MCF 10A (cell line): ENCODE results near the gene HECTD3. TPM values are rescaled to one million over a fixed set of nuclear protein-coding genes. Genes with fewer than 3 reads are reported as not detected.
A peak's percentile ranks its signal among the peaks of the same experiment; 100 is the strongest.

ENCODE experiments used
- BruUV-seq: library from RNA; stranded (reverse); fragments of 400-500 nt; replicated peaks from 2 replicates; lab custom pipeline; 2021; lab: Mats Ljungman, UMichigan
- CTCF ChIA-PET: fragments of 300-600 bp; sonication (Branson Sonifier 250); formaldehyde crosslinking; extraction: SDS; loops from one replicate; lab custom pipeline; 2021; ENCODE audit warnings: antibody characterized with exemption, inconsistent platforms; lab: Yijun Ruan, JAX
- POLR2A ChIA-PET: fragments of 300-600, 350-650 bp; sonication (Branson Sonifier 250); formaldehyde crosslinking; extraction: SDS; loops from one replicate; lab custom pipeline; 2020; ENCODE audit warnings: antibody characterized with exemption, inconsistent platforms; lab: Yijun Ruan, JAX
- DNase-seq: peaks from one replicate; pipeline ENCODE4 v3.0.0-alpha.2; 2018; ENCODE audit not compliant: unreplicated experiment
- H3K27ac Mint-ChIP-seq: one replicate; pipeline ENCODE4 v1.8.0; 2022; ENCODE audit warnings: mild to moderate bottlenecking, low read depth, mixed read lengths; ENCODE audit not compliant: unreplicated experiment
- H3K27me3 Mint-ChIP-seq: one replicate; pipeline ENCODE4 v1.8.0; 2022; ENCODE audit warnings: mixed read lengths; ENCODE audit not compliant: insufficient read depth, unreplicated experiment
- H3K36me3 Mint-ChIP-seq: one replicate; pipeline ENCODE4 v1.8.0; 2022; ENCODE audit warnings: mild to moderate bottlenecking, moderate library complexity, mixed read lengths; ENCODE audit not compliant: insufficient read depth, unreplicated experiment
- H3K4me1 Mint-ChIP-seq: one replicate; pipeline ENCODE4 v1.8.0; 2022; ENCODE audit warnings: mixed read lengths; ENCODE audit not compliant: insufficient read depth, unreplicated experiment
- H3K4me3 Mint-ChIP-seq: one replicate; pipeline ENCODE4 v1.8.0; 2022; ENCODE audit warnings: mild to moderate bottlenecking, moderate library complexity, mixed read lengths; ENCODE audit not compliant: unreplicated experiment
- H3K9me3 Mint-ChIP-seq: one replicate; pipeline ENCODE4 v1.8.0; 2022; ENCODE audit warnings: mixed read lengths; ENCODE audit not compliant: unreplicated experiment
- intact Hi-C: fragments of 100-400 bp; cut with micrococcal nuclease; formaldehyde crosslinking; loops from 2 replicates; pipeline ENCODE4 v1.14.1; 2022
- total RNA-seq: library from RNA; stranded (reverse); gene quantifications from 2 replicates; pipeline ENCODE4 v1.2.3, GENCODE V29; 2022
- TF ChIP-seq, protein P1 (sequence below): fragments of 200-600 bp; IDR thresholded peaks from one replicate; pipeline ENCODE4 v1.8.0; 2022; ENCODE audit warnings: antibody characterized with exemption, mild to moderate bottlenecking; ENCODE audit not compliant: unreplicated experiment

The HECTD3 gene
- total RNA-seq, 1 experiment from 2014 or later = 20.2 TPM

DNA sequence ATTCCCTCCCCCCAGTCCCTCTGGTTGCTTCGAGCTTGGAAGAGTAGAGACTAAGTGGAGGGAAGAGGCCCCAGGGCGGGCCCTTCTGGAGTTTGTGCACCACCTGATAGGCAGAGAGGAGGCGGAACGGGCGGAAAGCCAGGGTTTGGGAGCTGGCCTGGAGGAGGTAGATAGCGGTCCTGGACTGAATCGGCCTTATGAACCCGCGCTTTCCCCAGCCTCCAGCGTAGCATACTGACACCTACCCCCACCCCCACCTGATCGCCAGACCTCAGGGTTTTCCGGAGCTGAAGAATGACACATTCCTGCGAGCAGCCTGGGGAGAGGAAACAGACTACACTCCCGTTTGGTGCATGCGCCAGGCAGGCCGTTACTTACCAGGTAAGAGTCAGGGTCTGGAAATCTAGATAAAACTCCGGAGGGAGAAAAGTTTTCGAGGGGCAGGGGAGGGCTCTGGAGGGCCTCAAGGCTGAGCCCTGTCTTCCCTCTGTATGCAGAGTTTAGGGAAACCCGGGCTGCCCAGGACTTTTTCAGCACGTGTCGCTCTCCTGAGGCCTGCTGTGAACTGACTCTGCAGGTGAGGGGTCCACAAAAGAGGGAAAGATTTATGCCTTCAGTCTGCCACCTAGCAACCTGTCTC is 1.6 kb upstream of the HECTD3 start:
- Mint-ChIP-seq H3K36me3 (peaks cover 24% of the 10 kb centered on the region), H3K27me3 (no peaks in the 10 kb centered on the region), H3K9me3 (no peaks in the 10 kb centered on the region), H3K4me1 (peaks cover 20% of the 10 kb centered on the region), H3K27ac (peak overlapping the region; percentile 85), H3K4me3 (peak overlapping the region; percentile 88)
- BruUV-seq = no TSS peak
- DNase-seq = peak; percentile 77
- TF ChIP-seq, protein P1, sequence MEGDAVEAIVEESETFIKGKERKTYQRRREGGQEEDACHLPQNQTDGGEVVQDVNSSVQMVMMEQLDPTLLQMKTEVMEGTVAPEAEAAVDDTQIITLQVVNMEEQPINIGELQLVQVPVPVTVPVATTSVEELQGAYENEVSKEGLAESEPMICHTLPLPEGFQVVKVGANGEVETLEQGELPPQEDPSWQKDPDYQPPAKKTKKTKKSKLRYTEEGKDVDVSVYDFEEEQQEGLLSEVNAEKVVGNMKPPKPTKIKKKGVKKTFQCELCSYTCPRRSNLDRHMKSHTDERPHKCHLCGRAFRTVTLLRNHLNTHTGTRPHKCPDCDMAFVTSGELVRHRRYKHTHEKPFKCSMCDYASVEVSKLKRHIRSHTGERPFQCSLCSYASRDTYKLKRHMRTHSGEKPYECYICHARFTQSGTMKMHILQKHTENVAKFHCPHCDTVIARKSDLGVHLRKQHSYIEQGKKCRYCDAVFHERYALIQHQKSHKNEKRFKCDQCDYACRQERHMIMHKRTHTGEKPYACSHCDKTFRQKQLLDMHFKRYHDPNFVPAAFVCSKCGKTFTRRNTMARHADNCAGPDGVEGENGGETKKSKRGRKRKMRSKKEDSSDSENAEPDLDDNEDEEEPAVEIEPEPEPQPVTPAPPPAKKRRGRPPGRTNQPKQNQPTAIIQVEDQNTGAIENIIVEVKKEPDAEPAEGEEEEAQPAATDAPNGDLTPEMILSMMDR = no peak
- ChIA-PET CTCF (interaction anchor here (0.6 to 12.2 kb wide), 16 partner anchors 10 to 480 kb away, joined by 3 to 437 read pairs (median 4); partner anchors contain the start of genes RNU5D-1 and TESK2), POLR2A (interaction anchor here (0.6 to 11.7 kb wide), 38 partner anchors 12 to 673 kb away, joined by 3 to 176 read pairs (median 6); partner anchors contain the start of genes CCDC163, DYNLT4, EIF2B3 and GPBP1L1)
- intact Hi-C loops = loop anchor here (1.0 to 5.0 kb wide), 5 partner anchors 176 to 560 kb away; partner anchors contain the start of gene RNU5D-1

- H3K36me3 Mint-ChIP-seq = peaks cover 24% of the 10 kb centered on the region
- ChIA-PET POLR2A (interaction anchor here (0.6 to 11.7 kb wide), 49 partner anchors 11 to 674 kb away, joined by 3 to 176 read pairs (median 5); partner anchors contain the start of genes AKR1A1, BTBD19, CCDC163 and DYNLT4), CTCF (interaction anchor here (0.6 to 12.2 kb wide), 17 partner anchors 9 to 481 kb away, joined by 3 to 437 read pairs (median 4); partner anchors contain the start of genes PLK3 and RNU5D-1)
- H3K27ac Mint-ChIP-seq = peak within 1 kb of the TSS; percentile 85
- no peaks in the 10 kb centered on the region for H3K9me3 Mint-ChIP-seq
- TF ChIP-seq, protein P1 = no peak
- intact Hi-C loops = loop anchor here (1.0 to 5.0 kb wide), 6 partner anchors 87 to 560 kb away; partner anchors contain the start of gene RNU5D-1
- DNase-seq = peak; percentile 96
- no peaks in the 10 kb centered on the region for H3K27me3 Mint-ChIP-seq
- TSS peak; percentile 66 for BruUV-seq
- H3K4me3 Mint-ChIP-seq = peak within 1 kb of the TSS; percentile 88
- H3K4me1 Mint-ChIP-seq = peaks cover 20% of the 10 kb centered on the region
Measured at GRCh38 chr1:45011837-45012638, 914 bp upstream of the HECTD3 start, which contains the start of gene UROD. Gene UROD, plus strand, starts transcription at chr1:45012254. Its CDS starts 12 bp downstream, at chr1:45012266.

GRCh38 chr1:45009956-45010854 is 919 bp downstream of the HECTD3 start:
- H3K36me3 Mint-ChIP-seq = peaks cover 41% of the 10 kb centered on the region
- ChIA-PET POLR2A (interaction anchor here (0.7 to 11.7 kb wide), 32 partner anchors 10 to 676 kb away, joined by 3 to 176 read pairs (median 7); partner anchors contain the start of genes AKR1A1, ARMH1, CCDC163 and EIF2B3), CTCF (interaction anchor here (0.6 to 12.2 kb wide), 10 partner anchors 181 to 1206 kb away, joined by 3 to 437 read pairs (median 4); partner anchors contain the start of genes PLK3 and RNU5D-1)
- TF ChIP-seq, protein P1 = no peak
- H3K27me3 Mint-ChIP-seq = no peaks in the 10 kb centered on the region
- peaks cover 20% of the 10 kb centered on the region for H3K4me1 Mint-ChIP-seq
- intact Hi-C loops = loop anchor here (2.0 to 5.0 kb wide), 4 partner anchors 85 to 562 kb away; partner anchors contain the start of gene RNU5D-1
- no peaks in the 10 kb centered on the region for H3K9me3 Mint-ChIP-seq
- no TSS peak for BruUV-seq
- H3K27ac Mint-ChIP-seq = peak overlapping the region; percentile 85
- peak; percentile 24 for DNase-seq
- peak overlapping the region; percentile 88 for H3K4me3 Mint-ChIP-seq
